LHCN-M2 (cell line): ENCODE results near the gene LGSN. TPM values are rescaled to one million over a fixed set of nuclear protein-coding genes. Genes with fewer than 3 reads are reported as not detected.
"Not testable (repeated sequence)": the region's sequence is repeated elsewhere in the genome, so short reads cannot be mapped to it uniquely, and the experiment has no call there.

Experiments used
- DNase-seq: peaks from one replicate; pipeline ENCODE4 v3.0.0-alpha.2; 2012; ENCODE audit warnings: low read depth
- total RNA-seq: library from RNA; depleted of rRNA; stranded (reverse); fragments of >200 nt; gene quantifications from 2 replicates; pipeline ENCODE4 v1.2.3, GENCODE V29; 2014; rRNA removed

Gene LGSN
- total RNA-seq, 1 experiment from 2014 or later, result 0.11 TPM

- DNase-seq, result no peak
These were observed 73.9 kb downstream of the LGSN start for GRCh38 chr6:63245909-63246308.

GRCh38 chr6:63245420-63245819, 74.4 kb downstream of the LGSN start:
- no peak for DNase-seq

GRCh38 chr6:63236398-63236817, 83.4 kb downstream of the LGSN start:
- no peak for DNase-seq

GRCh38 chr6:63230511-63230910, 89.3 kb downstream of the LGSN start:
- not testable (repeated sequence) for DNase-seq

GRCh38 chr6:63230027-63230426, 89.8 kb downstream of the LGSN start:
- DNase-seq, result not testable (repeated sequence)

- DNase-seq, result not testable (repeated sequence)
These were observed 91.6 kb downstream of the LGSN start for GRCh38 chr6:63227928-63228894.

- not testable (repeated sequence) for DNase-seq
These were observed 93.8 kb downstream of the LGSN start for GRCh38 chr6:63225987-63226386.

Other genes starting within 250 kb of the LGSN start
- 0.17 and 0.83 TPM in 2 replicates for gene FKBP1C, start 108.5 kb downstream of the LGSN start, total RNA-seq